Amniotic stem cell (primary cell): ENCODE results near the gene LAMB3.

ENCODE experiments used
- DNase-seq: peaks from one replicate; lab custom pipeline; 2025; lab: John Stamatoyannopoulos, UW

Gene LAMB3

GRCh38 chr1:209595599-209596285, 56.5 kb downstream of the LAMB3 start:
- DNase-seq, result no peak

- DNase-seq, result no peak
These were observed 57.2 kb downstream of the LAMB3 start for GRCh38 chr1:209595028-209595427.

- no peak for DNase-seq
These were observed 57.8 kb downstream of the LAMB3 start for GRCh38 chr1:209594440-209594839.

DNA sequence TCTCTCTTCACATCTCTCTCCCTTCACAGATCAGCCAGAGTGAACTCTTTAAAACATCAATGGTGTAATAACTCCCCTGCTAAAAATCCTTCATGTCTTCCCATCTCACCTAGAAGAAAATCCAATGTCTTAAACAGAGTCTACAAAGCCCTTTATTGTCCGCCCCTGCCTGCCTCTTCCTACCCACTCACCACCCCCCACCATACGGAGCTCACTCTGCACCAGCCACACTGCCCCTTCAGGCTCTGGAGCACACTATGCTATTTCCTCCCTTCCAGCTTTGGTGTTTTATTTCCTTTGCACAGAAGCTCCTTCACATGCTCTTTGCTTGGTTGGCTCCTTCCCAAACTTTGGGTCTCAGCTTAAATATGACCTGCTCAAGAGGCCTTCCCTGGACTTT, 58.5 kb downstream of the LAMB3 start:
- no peak for DNase-seq

GRCh38 chr1:209590405-209590804, 61.8 kb downstream of the LAMB3 start:
- DNase-seq, result no peak

- DNase-seq, result no peak
These were observed 62.4 kb downstream of the LAMB3 start for GRCh38 chr1:209589863-209590262.

- DNase-seq, result no peak
These were observed 62.8 kb downstream of the LAMB3 start for GRCh38 chr1:209589440-209589839.

- DNase-seq, result no peak
These were observed 64.4 kb downstream of the LAMB3 start for GRCh38 chr1:209587789-209588188.

DNA sequence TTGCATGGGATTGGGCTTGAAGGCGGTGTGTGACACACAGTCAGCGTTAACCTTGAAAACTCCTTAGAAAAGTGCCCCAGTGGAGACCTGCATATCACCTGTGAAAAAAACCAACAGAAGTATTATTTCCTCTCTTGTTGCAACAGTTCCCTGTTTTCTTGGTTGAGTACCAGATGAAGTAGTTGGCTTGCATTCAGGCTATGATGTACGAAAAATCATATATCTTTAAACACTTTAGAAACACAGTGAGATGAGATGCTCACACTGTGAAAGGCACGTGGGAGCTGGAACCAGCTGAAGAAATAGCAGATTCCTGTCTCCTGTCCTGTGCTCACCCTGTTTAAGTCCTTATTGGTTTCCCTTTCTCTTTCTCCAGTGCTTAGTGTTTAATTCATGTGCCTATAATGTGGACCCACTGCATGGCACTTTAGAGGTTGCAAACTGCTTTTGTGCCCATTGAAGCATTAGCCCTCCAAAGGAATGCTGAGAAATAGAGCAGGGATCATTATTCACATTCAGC, 65.9 kb downstream of the LAMB3 start:
- DNase-seq, result no peak

DNA sequence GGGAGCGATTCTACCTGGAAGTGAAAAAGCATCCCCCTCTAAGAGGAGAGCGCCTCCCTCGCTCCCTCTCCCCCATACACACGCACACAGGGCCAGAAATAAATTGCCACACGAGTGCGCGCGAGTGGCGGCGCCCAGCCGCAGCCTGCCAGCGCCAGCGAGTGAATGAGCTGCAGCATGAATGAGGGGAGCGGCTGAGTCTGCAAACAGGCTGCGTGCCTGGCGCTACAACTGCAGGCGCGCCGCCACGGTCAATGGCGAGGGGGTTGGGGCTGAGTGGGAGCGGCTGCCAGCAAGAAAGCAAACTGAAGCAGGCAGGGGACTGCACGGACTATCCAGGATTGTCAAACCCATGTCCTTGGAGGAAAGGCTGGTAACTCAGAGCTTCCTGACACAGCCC, 66.6 kb downstream of the LAMB3 start:
- no peak for DNase-seq

DNA sequence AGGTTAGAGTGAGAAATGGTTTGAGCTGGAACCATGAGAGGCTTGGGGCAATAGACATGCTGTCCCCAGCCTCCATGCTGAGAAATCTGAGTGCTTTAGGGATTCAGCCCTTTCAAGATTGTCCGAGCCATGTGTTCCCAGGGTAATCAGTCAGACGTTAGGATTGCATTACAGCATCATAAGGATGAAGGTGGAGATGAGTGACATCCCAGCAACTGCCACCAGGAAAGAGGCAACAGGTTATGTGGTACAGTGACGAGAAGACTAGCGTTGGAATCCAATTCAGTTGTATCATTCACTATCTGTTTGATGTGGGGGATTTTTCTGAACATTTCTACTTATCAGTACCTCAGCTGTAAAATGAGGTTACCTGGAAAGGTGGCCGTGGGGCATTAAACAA, 67.0 kb downstream of the LAMB3 start:
- DNase-seq, result no peak

GRCh38 chr1:209584231-209584672, 68.0 kb downstream of the LAMB3 start:
- no peak for DNase-seq

- peak; percentile 65 for DNase-seq
These were observed 68.8 kb downstream of the LAMB3 start, which contains the start of gene CAMK1G for GRCh38 chr1:209583408-209583807. TSS of gene CAMK1G (plus strand) at chr1:209583714. CDS start at chr1:209594984, 11,270 bp downstream.

DNA sequence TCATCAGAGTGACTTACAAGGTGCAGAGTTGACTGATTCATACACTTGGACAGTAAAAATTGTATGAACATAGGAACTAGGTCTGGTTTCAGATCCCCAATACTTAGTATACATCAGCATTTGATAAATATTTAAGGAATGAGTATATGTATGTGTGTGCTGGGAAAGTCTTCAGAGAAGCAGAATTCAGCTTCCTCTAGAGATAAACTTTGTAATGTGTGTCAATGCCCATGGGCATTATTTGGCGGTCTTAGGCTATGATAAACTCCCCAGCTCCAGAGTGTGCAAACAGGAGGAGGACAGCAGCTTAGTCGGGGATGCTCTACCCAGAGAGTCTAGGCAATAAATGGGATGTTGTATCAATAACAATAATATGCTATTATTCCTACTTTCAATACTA, 71.6 kb downstream of the LAMB3 start:
- DNase-seq, result no peak

DNA sequence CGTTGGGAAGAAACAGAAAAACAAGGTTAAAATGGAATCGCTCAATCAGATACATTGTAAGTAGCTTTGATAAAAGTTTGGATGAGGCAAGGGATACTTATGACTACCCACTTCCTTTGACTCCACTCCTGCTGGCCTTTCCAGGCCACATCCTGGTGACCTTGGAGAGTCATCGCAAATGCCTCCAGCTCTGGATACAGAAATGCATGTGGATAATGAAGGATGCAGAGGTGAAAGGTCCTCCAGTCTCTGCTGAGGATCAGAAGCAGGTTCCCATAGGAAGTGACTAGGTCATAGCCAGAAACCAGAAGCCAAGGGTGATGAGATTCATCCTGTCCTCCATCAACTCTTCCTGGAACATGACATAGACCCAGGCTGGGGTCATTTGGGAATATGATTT, 74.9 kb downstream of the LAMB3 start:
- no peak for DNase-seq

GRCh38 chr1:209576392-209577197, 75.6 kb downstream of the LAMB3 start:
- no peak for DNase-seq

GRCh38 chr1:209570743-209571142, 81.5 kb downstream of the LAMB3 start:
- DNase-seq, result no peak

DNA sequence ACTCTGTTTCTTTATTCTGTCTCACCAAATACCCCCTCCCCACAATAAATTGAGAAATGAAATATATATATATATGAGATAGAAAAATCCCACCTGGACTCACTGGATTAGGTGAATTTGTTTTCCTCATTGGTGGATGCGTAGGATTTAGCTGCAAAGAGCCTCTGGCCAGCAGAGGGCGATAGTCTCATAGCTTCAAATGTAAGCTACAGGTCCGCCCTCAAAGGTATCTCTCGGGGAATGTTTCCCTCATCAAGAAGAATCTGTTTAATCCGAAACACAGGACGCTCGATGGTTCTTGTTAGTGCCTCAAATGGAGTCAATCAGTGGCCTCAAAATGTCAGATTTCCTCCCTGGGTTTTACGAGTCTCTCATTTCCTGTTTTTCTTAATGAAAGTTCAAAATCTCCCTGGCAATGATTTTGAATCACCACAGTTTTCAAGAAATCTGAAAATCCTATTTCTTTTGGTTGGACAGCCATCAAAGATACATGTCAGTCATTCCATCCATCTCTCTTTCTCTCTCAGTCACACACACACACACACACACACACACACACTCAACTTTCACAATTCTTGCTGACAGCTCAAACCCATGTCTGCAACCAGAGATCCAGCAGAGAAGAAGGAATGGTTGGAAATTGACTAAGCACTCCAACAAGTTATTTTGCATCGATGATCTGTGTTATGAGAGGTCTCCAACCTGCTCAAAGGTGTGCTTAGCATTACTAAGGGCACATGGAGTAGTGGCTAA, 82.6 kb downstream of the LAMB3 start:
- peak; percentile 79 for DNase-seq

GRCh38 chr1:209567698-209568175, 84.5 kb downstream of the LAMB3 start:
- DNase-seq, result no peak

- DNase-seq, result peak; percentile 78
These were observed 86.2 kb downstream of the LAMB3 start for GRCh38 chr1:209565759-209566678.
